K562 (cell line): ENCODE data around the gene TOX3.

Experiments used
- CREB3L1 ChIP-seq: fragments of 450-650 bp; IDR thresholded peaks from 2 replicates; pipeline ENCODE4 v1.6.1; 2014; ENCODE audit warnings: low read depth, mild to moderate bottlenecking, moderate library complexity, borderline replicate concordance
- CTCF ChIP-seq, 3 experiments: IDR thresholded peaks in 2 of 3; conservative IDR thresholded peaks in 1 of 3; 2 replicates each; pipeline ENCODE4 v1.5.1; 2011 to 2012; ENCODE audit warnings: low read length in 3 of 3, mild to moderate bottlenecking in 3 of 3, control low read depth in 2 of 3, improper control_type of control experiment in 1 of 3, inconsistent platforms in 1 of 3, low read depth in 1 of 3, mixed read lengths in 1 of 3, moderate library complexity in 1 of 3; ENCODE audit not compliant: insufficient read depth in 2 of 3
- ETS2 ChIP-seq: IDR thresholded peaks from 2 replicates; pipeline ENCODE4 v1.6.1; 2016; ENCODE audit warnings: borderline replicate concordance, missing genetic modification characterization, mild to moderate bottlenecking, moderate library complexity, missing compliant biosample characterization; ENCODE audit not compliant: poor library complexity, severe bottlenecking
- IRF2 ChIP-seq: sonication (generic); formaldehyde crosslinking; IDR thresholded peaks from 2 replicates; pipeline ENCODE4 v1.8.1; 2022; ENCODE audit warnings: mild to moderate bottlenecking, missing genetic modification reagents
- PBX2 ChIP-seq, 2 experiments: IDR thresholded peaks in 1 of 2; conservative IDR thresholded peaks in 1 of 2; 2 replicates each; pipeline ENCODE4 v1.6.1; 2016; ENCODE audit warnings: low read depth in 2 of 2, mild to moderate bottlenecking in 1 of 2, missing compliant biosample characterization in 1 of 2, missing genetic modification characterization in 1 of 2, moderate library complexity in 1 of 2
- POLR2A ChIP-seq: fragments of 450-650 bp; conservative IDR thresholded peaks from 2 replicates; pipeline ENCODE4 v1.6.1; 2016
- PRDM10 ChIP-seq: fragments of 450-650 bp; IDR thresholded peaks from 2 replicates; pipeline ENCODE4 v1.6.1; 2018; ENCODE audit not compliant: partially characterized antibody
- PRMT5 ChIP-seq: sonication (generic); formaldehyde crosslinking; IDR thresholded peaks from 2 replicates; pipeline ENCODE4 v1.5.0; 2020; ENCODE audit warnings: missing genetic modification reagents
- ZBED1 ChIP-seq: IDR thresholded peaks from 2 replicates; pipeline ENCODE4 v1.6.1; 2014
- ZC3H4 ChIP-seq: sonication (generic); formaldehyde crosslinking; IDR thresholded peaks from 2 replicates; pipeline ENCODE4 v1.9.0; 2021; ENCODE audit warnings: missing genetic modification reagents, borderline replicate concordance
- ZFP36 ChIP-seq: fragments of 150-350 bp; IDR thresholded peaks from 2 replicates; pipeline ENCODE4 v1.6.1; 2018; ENCODE audit warnings: low read length, low read depth; ENCODE audit not compliant: partially characterized antibody

GRCh38 chr16:52577130-52577706 lies 30.3 kb upstream of the TOX3 start:
- TF ChIP-seq ZC3H4 (CRISPR knock-in tag) (no peak), ZFP36 (no peak), IRF2 (CRISPR knock-in tag) (no peak), CTCF (IDR thresholded peaks at IDR 0.05 in 2 of 3, conservative IDR thresholded peaks at IDR 0.05 in 1 of 3; ENCODE audit: insufficient read depth in 2 of 3, low read depth in 1 of 3, low read length in 3 of 3) (no peak), CREB3L1 (no peak), PRMT5 (CRISPR knock-in tag) (no peak), ETS2 (tag) (no peak), PBX2 (CRISPR knock-in tag; IDR thresholded peaks at IDR 0.05; ENCODE audit: low read depth) (no peak), PBX2 (tag; conservative IDR thresholded peaks at IDR 0.05; ENCODE audit: low read depth) (no peak), PRDM10 (no peak), POLR2A (no peak), ZBED1 (no peak)
